ENCODE data around the gene RBM22. TPM values are rescaled to one million over a fixed set of nuclear protein-coding genes. Genes with fewer than 3 reads are reported as not detected.

RBM22 gene
- total RNA-seq, 1 donor from 2014 or later: 54.5 TPM

- no peak for TF ChIP-seq CTCF (IDR thresholded peaks at IDR 0.05; ENCODE audit: unreplicated experiment)
- H3K27ac Mint-ChIP-seq (ENCODE audit: unreplicated experiment): no peak overlapping the region
Observed at GRCh38 chr5:150672884-150673275, 28.0 kb downstream of the RBM22 start.

DNA sequence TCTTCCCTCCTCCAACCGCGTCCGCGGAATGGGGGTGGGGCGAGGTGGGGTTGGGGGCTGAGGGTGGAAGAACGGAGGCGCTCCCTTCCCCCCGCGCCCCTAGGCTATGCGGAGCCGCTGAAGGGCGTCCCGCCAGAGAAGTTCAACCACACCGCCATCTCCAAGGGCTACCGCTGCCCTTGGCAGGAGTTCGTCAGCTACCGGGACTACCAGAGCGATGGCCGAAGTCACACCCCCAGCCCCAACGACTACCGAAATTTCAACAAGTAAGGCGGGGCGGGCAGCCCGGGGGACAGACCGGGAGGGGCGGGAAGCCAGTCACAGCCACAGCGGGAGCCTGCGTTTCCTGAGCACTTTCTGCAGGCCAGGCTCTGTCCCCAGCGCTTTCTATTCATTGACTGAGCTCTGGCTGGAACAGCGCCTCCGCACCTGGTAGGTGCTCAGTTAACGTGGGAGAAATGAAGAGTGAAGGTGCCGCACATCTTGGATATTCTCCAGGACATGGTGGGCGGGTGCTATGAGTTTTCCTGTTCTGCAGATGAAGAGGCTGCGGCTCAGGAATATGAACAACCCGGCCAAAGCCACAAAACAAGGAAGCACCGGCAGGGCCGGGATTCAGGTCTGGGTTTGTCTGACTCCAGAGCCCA lies 28.5 kb downstream of the RBM22 start:
- TF ChIP-seq CTCF (IDR thresholded peaks at IDR 0.05; ENCODE audit: unreplicated experiment): no peak
- Mint-ChIP-seq H3K27ac (ENCODE audit: unreplicated experiment) (peak overlapping the region; percentile 61), H3K27me3 (ENCODE audit: unreplicated experiment) (peaks cover 14% of the 10 kb centered on the region), H3K4me3 (ENCODE audit: unreplicated experiment) (peak overlapping the region; percentile 91), H3K36me3 (ENCODE audit: low read depth, unreplicated experiment) (peaks cover 11% of the 10 kb centered on the region), H3K4me1 (ENCODE audit: unreplicated experiment) (peaks cover 23% of the 10 kb centered on the region), H3K9me3 (ENCODE audit: unreplicated experiment) (no peaks in the 10 kb centered on the region)
- peak; percentile 64 for DNase-seq (ENCODE audit: low spot score)

More at GRCh38 chr5:150672884-150673275, 28.0 kb downstream of the RBM22 start:
- DNase-seq (ENCODE audit: low spot score): no peak
- H3K4me1 Mint-ChIP-seq (ENCODE audit: unreplicated experiment): peaks cover 23% of the 10 kb centered on the region
- peaks cover 13% of the 10 kb centered on the region for H3K36me3 Mint-ChIP-seq (ENCODE audit: low read depth, unreplicated experiment)
- H3K4me3 Mint-ChIP-seq (ENCODE audit: unreplicated experiment): peak overlapping the region; percentile 91
- H3K27me3 Mint-ChIP-seq (ENCODE audit: unreplicated experiment): peaks cover 14% of the 10 kb centered on the region
- no peaks in the 10 kb centered on the region for H3K9me3 Mint-ChIP-seq (ENCODE audit: unreplicated experiment)

- H3K27ac Mint-ChIP-seq (ENCODE audit: unreplicated experiment): no peak overlapping the region
- TF ChIP-seq CTCF (IDR thresholded peaks at IDR 0.05; ENCODE audit: unreplicated experiment): no peak
- DNase-seq (ENCODE audit: low spot score): peak; percentile 47
Observed at GRCh38 chr5:150671509-150672236, 29.2 kb downstream of the RBM22 start.

GRCh38 chr5:150670948-150671310 lies 29.9 kb downstream of the RBM22 start:
- H3K4me3 Mint-ChIP-seq (ENCODE audit: unreplicated experiment): peak overlapping the region; percentile 85

More at GRCh38 chr5:150671509-150672236, 29.2 kb downstream of the RBM22 start:
- peaks cover 14% of the 10 kb centered on the region for H3K27me3 Mint-ChIP-seq (ENCODE audit: unreplicated experiment)
- peaks cover 10% of the 10 kb centered on the region for H3K36me3 Mint-ChIP-seq (ENCODE audit: low read depth, unreplicated experiment)
- peak overlapping the region; percentile 91 for H3K4me3 Mint-ChIP-seq (ENCODE audit: unreplicated experiment)
- peaks cover 23% of the 10 kb centered on the region for H3K4me1 Mint-ChIP-seq (ENCODE audit: unreplicated experiment)
- no peaks in the 10 kb centered on the region for H3K9me3 Mint-ChIP-seq (ENCODE audit: unreplicated experiment)

More at GRCh38 chr5:150670948-150671310, 29.9 kb downstream of the RBM22 start:
- Mint-ChIP-seq H3K27me3 (ENCODE audit: unreplicated experiment) (peaks cover 14% of the 10 kb centered on the region), H3K36me3 (ENCODE audit: low read depth, unreplicated experiment) (peaks cover 9% of the 10 kb centered on the region), H3K27ac (ENCODE audit: unreplicated experiment) (peak overlapping the region; percentile 63), H3K9me3 (ENCODE audit: unreplicated experiment) (no peaks in the 10 kb centered on the region), H3K4me1 (ENCODE audit: unreplicated experiment) (peaks cover 21% of the 10 kb centered on the region)
- no peak for DNase-seq (ENCODE audit: low spot score)
- TF ChIP-seq CTCF (IDR thresholded peaks at IDR 0.05; ENCODE audit: unreplicated experiment): no peak

All from endothelial cell (in vitro differentiated cells).